HEK293 (cell line): ENCODE measurements around the gene DNER.

Source experiments
- MYNN ChIP-seq: fragments of 450-650 bp; formaldehyde crosslinking; IDR thresholded peaks from 2 replicates; pipeline ENCODE4 v1.5.1; 2016; ENCODE audit warnings: missing biosample characterization, missing genetic modification characterization, borderline replicate concordance
- SCRT2 ChIP-seq: fragments of 450-650 bp; formaldehyde crosslinking; IDR thresholded peaks from 2 replicates; pipeline ENCODE4 v1.5.1; 2016; ENCODE audit warnings: missing biosample characterization, missing genetic modification characterization
- ZFP37 ChIP-seq: fragments of 450-650 bp; formaldehyde crosslinking; IDR thresholded peaks from 2 replicates; pipeline ENCODE4 v1.5.1; 2016; ENCODE audit warnings: missing biosample characterization, missing genetic modification characterization
- ZNF16 ChIP-seq: fragments of 450-650 bp; formaldehyde crosslinking; IDR thresholded peaks from 2 replicates; pipeline ENCODE4 v1.5.1; 2016; ENCODE audit warnings: low read depth, missing biosample characterization, missing genetic modification characterization
- ZNF221 ChIP-seq: fragments of 450-650 bp; formaldehyde crosslinking; IDR thresholded peaks from 2 replicates; pipeline ENCODE4 v1.5.1; 2017; ENCODE audit warnings: missing biosample characterization, missing genetic modification characterization, borderline replicate concordance
- ZNF621 ChIP-seq: fragments of 450-650 bp; formaldehyde crosslinking; IDR thresholded peaks from 2 replicates; pipeline ENCODE4 v1.5.1; 2017; ENCODE audit warnings: missing biosample characterization, missing genetic modification characterization
- TF ChIP-seq, protein P1 (sequence below): fragments of 450-650 bp; formaldehyde crosslinking; IDR thresholded peaks from 2 replicates; pipeline ENCODE4 v1.5.1; 2016; ENCODE audit warnings: missing biosample characterization, missing genetic modification characterization
- TF ChIP-seq, protein P2 (sequence below): fragments of 450-650 bp; formaldehyde crosslinking; IDR thresholded peaks from 2 replicates; pipeline ENCODE4 v1.5.1; 2016; ENCODE audit warnings: missing biosample characterization, missing genetic modification characterization
- TF ChIP-seq, protein P3 (sequence below): fragments of 450-650 bp; formaldehyde crosslinking; IDR thresholded peaks from 2 replicates; pipeline ENCODE4 v1.5.1; 2016; ENCODE audit warnings: missing biosample characterization, missing genetic modification characterization
- TF ChIP-seq, protein P4 (sequence below): fragments of 450-650 bp; formaldehyde crosslinking; IDR thresholded peaks from 2 replicates; pipeline ENCODE4 v1.5.1; 2017; ENCODE audit warnings: missing biosample characterization, missing genetic modification characterization

DNA sequence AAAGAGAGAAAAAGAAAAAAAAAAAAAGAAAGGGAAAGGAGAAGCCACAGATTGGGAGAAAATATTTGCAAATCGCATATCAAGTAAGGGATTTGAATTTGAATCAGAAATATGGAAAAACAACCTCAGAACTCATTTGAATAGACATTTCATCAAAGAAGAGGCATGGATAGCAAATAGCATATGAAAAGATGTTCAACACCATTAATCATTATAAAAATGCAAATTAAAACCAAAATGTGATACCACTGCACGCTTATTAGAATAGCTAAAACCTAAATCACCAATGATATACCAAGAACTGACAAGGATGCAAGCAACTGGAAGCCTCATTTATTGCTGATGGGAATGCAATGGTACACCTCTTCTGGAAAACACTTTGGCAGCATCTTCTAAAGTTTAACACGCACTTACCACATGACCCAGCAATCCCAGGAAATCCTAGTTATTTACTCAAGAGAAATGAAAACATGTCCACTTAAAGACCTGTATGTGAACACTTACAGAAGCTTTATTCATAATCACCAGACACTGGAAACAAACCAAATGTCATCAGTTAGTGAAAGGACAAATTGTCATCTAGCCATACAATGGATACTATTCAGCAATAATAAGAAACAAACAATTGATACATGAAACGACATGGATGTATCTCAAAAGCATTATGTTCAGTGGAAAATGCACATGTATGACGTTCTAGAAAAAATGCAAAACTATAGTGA, 10.3 kb downstream of the DNER start:
- TF ChIP-seq MYNN (tag by site-specific recombination) (no peak), ZFP37 (tag by site-specific recombination) (no peak), ZNF16 (no peak), ZNF221 (tag by site-specific recombination) (no peak), SCRT2 (tag by site-specific recombination) (no peak), ZNF621 (tag by site-specific recombination) (no peak)
- TF ChIP-seq, protein P1, sequence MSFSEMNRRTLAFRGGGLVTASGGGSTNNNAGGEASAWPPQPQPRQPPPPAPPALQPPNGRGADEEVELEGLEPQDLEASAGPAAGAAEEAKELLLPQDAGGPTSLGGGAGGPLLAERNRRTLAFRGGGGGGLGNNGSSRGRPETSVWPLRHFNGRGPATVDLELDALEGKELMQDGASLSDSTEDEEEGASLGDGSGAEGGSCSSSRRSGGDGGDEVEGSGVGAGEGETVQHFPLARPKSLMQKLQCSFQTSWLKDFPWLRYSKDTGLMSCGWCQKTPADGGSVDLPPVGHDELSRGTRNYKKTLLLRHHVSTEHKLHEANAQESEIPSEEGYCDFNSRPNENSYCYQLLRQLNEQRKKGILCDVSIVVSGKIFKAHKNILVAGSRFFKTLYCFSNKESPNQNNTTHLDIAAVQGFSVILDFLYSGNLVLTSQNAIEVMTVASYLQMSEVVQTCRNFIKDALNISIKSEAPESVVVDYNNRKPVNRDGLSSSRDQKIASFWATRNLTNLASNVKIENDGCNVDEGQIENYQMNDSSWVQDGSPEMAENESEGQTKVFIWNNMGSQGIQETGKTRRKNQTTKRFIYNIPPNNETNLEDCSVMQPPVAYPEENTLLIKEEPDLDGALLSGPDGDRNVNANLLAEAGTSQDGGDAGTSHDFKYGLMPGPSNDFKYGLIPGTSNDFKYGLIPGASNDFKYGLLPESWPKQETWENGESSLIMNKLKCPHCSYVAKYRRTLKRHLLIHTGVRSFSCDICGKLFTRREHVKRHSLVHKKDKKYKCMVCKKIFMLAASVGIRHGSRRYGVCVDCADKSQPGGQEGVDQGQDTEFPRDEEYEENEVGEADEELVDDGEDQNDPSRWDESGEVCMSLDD, result no peak
- TF ChIP-seq, protein P2, sequence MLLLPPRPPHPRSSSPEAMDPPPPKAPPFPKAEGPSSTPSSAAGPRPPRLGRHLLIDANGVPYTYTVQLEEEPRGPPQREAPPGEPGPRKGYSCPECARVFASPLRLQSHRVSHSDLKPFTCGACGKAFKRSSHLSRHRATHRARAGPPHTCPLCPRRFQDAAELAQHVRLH, result no peak
- TF ChIP-seq, protein P3, sequence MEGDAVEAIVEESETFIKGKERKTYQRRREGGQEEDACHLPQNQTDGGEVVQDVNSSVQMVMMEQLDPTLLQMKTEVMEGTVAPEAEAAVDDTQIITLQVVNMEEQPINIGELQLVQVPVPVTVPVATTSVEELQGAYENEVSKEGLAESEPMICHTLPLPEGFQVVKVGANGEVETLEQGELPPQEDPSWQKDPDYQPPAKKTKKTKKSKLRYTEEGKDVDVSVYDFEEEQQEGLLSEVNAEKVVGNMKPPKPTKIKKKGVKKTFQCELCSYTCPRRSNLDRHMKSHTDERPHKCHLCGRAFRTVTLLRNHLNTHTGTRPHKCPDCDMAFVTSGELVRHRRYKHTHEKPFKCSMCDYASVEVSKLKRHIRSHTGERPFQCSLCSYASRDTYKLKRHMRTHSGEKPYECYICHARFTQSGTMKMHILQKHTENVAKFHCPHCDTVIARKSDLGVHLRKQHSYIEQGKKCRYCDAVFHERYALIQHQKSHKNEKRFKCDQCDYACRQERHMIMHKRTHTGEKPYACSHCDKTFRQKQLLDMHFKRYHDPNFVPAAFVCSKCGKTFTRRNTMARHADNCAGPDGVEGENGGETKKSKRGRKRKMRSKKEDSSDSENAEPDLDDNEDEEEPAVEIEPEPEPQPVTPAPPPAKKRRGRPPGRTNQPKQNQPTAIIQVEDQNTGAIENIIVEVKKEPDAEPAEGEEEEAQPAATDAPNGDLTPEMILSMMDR (tag by site-specific recombination), result no peak
- TF ChIP-seq, protein P4, sequence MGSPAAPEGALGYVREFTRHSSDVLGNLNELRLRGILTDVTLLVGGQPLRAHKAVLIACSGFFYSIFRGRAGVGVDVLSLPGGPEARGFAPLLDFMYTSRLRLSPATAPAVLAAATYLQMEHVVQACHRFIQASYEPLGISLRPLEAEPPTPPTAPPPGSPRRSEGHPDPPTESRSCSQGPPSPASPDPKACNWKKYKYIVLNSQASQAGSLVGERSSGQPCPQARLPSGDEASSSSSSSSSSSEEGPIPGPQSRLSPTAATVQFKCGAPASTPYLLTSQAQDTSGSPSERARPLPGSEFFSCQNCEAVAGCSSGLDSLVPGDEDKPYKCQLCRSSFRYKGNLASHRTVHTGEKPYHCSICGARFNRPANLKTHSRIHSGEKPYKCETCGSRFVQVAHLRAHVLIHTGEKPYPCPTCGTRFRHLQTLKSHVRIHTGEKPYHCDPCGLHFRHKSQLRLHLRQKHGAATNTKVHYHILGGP (tag by site-specific recombination), result no peak
